Nephron (organoid): ENCODE results near the gene VWA8.
"Not testable (repeated sequence)": the region's sequence is repeated elsewhere in the genome, so short reads cannot be mapped to it uniquely, and the experiment has no call there.

ENCODE experiments used
- H3K27ac Mint-ChIP-seq, 3 experiments: 2 replicates each; pipeline ENCODE4 v1.8.0; 2020; ENCODE audit warnings: mixed read lengths in 3 of 3, mild to moderate bottlenecking in 2 of 3, moderate library complexity in 1 of 3
- H3K27me3 Mint-ChIP-seq: 2 replicates; pipeline ENCODE4 v1.8.0; 2021; ENCODE audit warnings: low read depth, mild to moderate bottlenecking, moderate library complexity, mixed read lengths
- H3K36me3 Mint-ChIP-seq: 2 replicates; pipeline ENCODE4 v1.8.0; 2020; ENCODE audit warnings: low read depth, mixed read lengths
- H3K4me1 Mint-ChIP-seq: 2 replicates; pipeline ENCODE4 v1.8.0; 2020; ENCODE audit warnings: mixed read lengths
- H3K4me3 Mint-ChIP-seq, 3 experiments: 2 replicates each; pipeline ENCODE4 v1.8.0; 2020; ENCODE audit warnings: mild to moderate bottlenecking in 3 of 3, mixed read lengths in 3 of 3, moderate library complexity in 2 of 3
- H3K9me3 Mint-ChIP-seq: 2 replicates; pipeline ENCODE4 v1.8.0; 2020; ENCODE audit warnings: mixed read lengths
- TF ChIP-seq, protein P1 (sequence below), 3 experiments: fragments of 200-600 bp; sonication (generic); IDR thresholded peaks; one replicate each; pipeline ENCODE4 v1.5.0; 2021; ENCODE audit warnings: antibody characterized with exemption in 3 of 3; ENCODE audit not compliant: unreplicated experiment in 3 of 3

VWA8 gene

DNA sequence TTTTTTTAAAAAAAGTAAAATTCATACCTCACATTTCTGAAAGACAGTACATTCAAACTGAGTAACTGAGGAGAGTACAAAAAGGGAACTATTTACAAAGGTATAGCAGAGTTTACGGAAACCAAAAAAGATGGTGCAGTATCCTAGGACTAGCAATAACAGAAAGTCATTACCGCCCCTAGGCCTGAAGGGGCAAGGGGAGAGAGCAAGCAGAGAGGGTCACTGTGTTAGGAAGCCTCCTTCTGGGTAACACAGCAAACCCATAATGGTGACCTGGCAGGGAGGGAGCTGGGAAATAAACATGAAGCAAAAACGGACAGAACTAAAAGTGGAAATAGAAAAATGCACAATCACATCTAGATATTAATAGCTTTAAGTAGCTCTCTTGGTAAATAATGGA is 8.2 kb downstream of the VWA8 start:
- Mint-ChIP-seq H3K9me3 (no peaks in the 10 kb centered on the region), H3K4me1 (peaks cover 13% of the 10 kb centered on the region), H3K27me3 (no peaks in the 10 kb centered on the region), H3K27ac (peak overlapping the region in 1 of 3 experiments; percentile 2), H3K36me3 (peaks cover 24% of the 10 kb centered on the region), H3K4me3 (no peak overlapping the region)
- TF ChIP-seq, protein P1, sequence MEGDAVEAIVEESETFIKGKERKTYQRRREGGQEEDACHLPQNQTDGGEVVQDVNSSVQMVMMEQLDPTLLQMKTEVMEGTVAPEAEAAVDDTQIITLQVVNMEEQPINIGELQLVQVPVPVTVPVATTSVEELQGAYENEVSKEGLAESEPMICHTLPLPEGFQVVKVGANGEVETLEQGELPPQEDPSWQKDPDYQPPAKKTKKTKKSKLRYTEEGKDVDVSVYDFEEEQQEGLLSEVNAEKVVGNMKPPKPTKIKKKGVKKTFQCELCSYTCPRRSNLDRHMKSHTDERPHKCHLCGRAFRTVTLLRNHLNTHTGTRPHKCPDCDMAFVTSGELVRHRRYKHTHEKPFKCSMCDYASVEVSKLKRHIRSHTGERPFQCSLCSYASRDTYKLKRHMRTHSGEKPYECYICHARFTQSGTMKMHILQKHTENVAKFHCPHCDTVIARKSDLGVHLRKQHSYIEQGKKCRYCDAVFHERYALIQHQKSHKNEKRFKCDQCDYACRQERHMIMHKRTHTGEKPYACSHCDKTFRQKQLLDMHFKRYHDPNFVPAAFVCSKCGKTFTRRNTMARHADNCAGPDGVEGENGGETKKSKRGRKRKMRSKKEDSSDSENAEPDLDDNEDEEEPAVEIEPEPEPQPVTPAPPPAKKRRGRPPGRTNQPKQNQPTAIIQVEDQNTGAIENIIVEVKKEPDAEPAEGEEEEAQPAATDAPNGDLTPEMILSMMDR (IDR thresholded peaks at IDR 0.05; ENCODE audit: unreplicated experiment in 3 of 3): no peak

DNA sequence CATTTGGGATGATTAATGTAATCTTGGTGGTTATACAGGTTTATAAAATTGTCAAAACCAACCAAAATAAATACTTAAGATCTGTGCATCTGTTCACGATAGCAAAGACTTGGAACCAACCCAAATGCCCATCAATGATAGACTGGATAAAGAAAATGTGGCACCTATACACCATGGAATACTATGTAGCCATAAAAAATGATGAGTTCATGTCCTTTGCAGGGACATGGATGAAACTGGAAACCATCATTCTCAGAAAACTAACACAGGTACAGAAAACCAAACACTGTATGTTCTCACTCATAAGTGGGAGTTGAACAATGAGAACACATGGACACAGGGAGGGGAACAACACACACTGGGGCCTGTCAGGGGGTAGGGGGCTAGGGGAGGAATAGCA is 11.8 kb downstream of the VWA8 start:
- peaks cover 13% of the 10 kb centered on the region for H3K4me1 Mint-ChIP-seq
- not testable (repeated sequence) for H3K27ac Mint-ChIP-seq, H3K27me3 Mint-ChIP-seq, H3K4me3 Mint-ChIP-seq
- peaks cover 22% of the 10 kb centered on the region for H3K9me3 Mint-ChIP-seq
- peaks cover 54% of the 10 kb centered on the region for H3K36me3 Mint-ChIP-seq

DNA sequence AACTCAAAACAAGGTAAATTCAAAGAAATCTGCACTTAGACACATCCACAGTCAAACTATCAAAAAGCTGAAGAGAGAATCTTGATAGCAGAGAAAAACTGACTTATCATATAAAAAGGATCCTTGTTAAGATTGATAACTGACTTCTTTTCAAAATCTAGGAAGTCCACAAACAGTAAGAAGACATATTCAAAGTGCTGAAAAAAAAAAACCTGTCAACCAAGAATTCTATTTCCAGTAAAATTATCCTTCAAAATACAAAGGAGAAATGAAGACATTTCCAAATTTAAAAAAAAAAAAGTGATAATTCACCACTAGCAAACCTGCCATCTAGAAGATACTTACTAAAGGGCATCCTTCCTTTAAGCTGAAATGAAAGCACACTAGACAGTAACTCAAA is 15.0 kb downstream of the VWA8 start:
- TF ChIP-seq, protein P1 (IDR thresholded peaks at IDR 0.05; ENCODE audit: unreplicated experiment in 3 of 3): no peak
- peaks cover 51% of the 10 kb centered on the region for H3K36me3 Mint-ChIP-seq
- no peak overlapping the region for H3K27ac Mint-ChIP-seq
- peaks cover 22% of the 10 kb centered on the region for H3K9me3 Mint-ChIP-seq
- H3K4me3 Mint-ChIP-seq: no peak overlapping the region
- no peaks in the 10 kb centered on the region for H3K27me3 Mint-ChIP-seq
- peaks cover 12% of the 10 kb centered on the region for H3K4me1 Mint-ChIP-seq

DNA sequence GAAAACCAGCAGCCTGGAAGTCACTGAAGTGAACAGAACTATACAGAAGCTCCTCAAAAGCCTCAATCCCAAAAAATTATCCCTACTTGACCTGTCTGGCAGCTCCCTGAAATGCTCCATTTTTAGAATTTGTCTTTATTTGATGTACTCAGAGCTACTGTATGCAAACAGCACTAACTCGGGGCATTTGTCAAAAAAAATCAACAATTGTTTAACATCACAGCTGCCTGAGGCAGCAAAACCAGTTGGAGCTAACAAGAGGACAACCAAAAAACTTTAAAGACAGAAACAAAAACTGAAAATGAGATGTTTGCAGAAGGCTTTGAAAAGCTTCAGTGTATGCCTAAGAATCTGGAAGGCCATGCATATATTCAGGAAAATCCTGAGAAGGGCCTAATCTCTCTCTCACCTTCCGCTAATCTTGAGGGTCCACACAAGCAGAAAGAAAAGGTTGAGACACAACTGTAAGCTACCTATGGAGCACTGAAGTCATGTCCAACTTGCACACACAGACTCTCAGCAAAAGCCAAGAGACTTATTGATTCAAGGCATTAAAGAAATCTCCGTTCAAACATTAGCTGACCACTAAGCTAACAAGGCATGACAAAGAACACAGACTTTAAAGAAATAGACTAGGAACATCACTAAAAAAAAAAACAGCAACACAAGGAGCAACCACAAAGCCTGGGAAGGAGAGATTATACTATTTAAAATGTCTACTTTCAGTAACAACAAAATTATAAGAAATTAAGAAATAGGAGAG is 16.1 kb downstream of the VWA8 start:
- peaks cover 16% of the 10 kb centered on the region for H3K4me1 Mint-ChIP-seq
- H3K36me3 Mint-ChIP-seq: peaks cover 51% of the 10 kb centered on the region
- H3K27me3 Mint-ChIP-seq: no peaks in the 10 kb centered on the region
- H3K9me3 Mint-ChIP-seq: peaks cover 22% of the 10 kb centered on the region
- H3K4me3 Mint-ChIP-seq: no peak overlapping the region
- H3K27ac Mint-ChIP-seq: no peak overlapping the region
- TF ChIP-seq, protein P1 (IDR thresholded peaks at IDR 0.05; ENCODE audit: unreplicated experiment in 3 of 3): no peak

DNA sequence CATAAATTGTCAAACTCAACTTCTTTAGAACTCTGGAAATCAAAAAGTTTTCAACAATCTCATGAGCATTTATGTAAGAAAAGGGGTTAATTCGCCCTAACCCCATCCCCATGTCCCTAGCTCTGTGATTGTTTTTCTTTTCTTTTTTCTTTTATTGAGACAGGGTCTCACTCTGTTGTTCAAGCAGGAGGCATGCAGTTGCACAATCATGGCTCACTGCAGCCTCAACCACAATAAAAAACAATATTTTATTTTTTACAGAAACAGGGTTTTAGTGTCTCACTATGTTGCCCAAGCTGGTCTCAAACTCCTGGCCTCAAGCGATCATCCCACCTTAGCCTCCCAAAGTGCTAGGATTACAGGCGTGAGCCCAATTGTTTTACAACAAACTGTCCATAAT is 16.7 kb downstream of the VWA8 start:
- H3K36me3 Mint-ChIP-seq: peaks cover 48% of the 10 kb centered on the region
- H3K4me1 Mint-ChIP-seq: peaks cover 19% of the 10 kb centered on the region
- no peak overlapping the region for H3K27ac Mint-ChIP-seq
- TF ChIP-seq, protein P1 (IDR thresholded peaks at IDR 0.05; ENCODE audit: unreplicated experiment in 3 of 3): no peak
- H3K4me3 Mint-ChIP-seq: no peak overlapping the region
- peaks cover 22% of the 10 kb centered on the region for H3K9me3 Mint-ChIP-seq
- H3K27me3 Mint-ChIP-seq: no peaks in the 10 kb centered on the region

DNA sequence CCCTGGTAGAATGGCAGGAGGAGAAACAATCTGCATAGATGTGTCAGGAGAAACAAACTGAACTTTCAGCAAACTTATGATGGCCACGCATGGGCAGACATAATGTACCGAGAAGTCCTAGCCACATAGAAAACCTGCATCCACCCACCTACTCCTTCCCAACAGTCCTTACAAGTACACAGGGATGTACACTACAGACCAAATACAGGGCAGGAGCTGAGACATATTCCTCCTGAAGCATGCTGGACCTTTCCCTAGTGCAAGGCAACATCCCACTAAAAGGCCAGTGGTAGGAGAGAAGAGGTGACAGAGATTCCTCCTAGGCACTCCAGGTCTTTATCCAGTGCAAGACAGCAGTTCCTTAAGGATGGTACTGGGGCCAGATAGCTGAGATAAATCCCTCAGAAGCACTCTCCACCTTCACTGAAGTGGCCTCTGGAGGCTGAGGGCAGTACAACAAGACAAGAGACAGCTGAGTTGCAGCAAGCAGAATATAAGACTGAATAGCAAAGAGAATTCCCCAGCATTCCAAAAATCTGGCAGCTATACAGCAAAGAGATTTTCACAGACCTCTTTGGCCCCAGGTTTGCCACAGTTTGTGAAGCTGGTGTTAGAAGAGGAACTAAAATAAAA is 18.3 kb downstream of the VWA8 start:
- peaks cover 24% of the 10 kb centered on the region for H3K4me1 Mint-ChIP-seq
- H3K4me3 Mint-ChIP-seq: no peak overlapping the region
- no peaks in the 10 kb centered on the region for H3K27me3 Mint-ChIP-seq
- H3K9me3 Mint-ChIP-seq: peaks cover 22% of the 10 kb centered on the region
- peaks cover 39% of the 10 kb centered on the region for H3K36me3 Mint-ChIP-seq
- H3K27ac Mint-ChIP-seq: peak overlapping the region; percentile 62 to 89 (median 65)
- TF ChIP-seq, protein P1 (IDR thresholded peaks at IDR 0.05; ENCODE audit: unreplicated experiment in 3 of 3): peak; percentile 29 to 46 (median 43)
